GM20431 (cell line): ENCODE data around the gene FIBP.

ENCODE experiments used
- in situ Hi-C: fragments of 300-500 bp; cut with MseI, MboI; formaldehyde crosslinking; loops from one replicate; pipeline ENCODE4 v1.15.0; 2020; ENCODE audit warnings: low sequenced_read_pairs; ENCODE audit not compliant: unreplicated experiment

The FIBP gene

DNA sequence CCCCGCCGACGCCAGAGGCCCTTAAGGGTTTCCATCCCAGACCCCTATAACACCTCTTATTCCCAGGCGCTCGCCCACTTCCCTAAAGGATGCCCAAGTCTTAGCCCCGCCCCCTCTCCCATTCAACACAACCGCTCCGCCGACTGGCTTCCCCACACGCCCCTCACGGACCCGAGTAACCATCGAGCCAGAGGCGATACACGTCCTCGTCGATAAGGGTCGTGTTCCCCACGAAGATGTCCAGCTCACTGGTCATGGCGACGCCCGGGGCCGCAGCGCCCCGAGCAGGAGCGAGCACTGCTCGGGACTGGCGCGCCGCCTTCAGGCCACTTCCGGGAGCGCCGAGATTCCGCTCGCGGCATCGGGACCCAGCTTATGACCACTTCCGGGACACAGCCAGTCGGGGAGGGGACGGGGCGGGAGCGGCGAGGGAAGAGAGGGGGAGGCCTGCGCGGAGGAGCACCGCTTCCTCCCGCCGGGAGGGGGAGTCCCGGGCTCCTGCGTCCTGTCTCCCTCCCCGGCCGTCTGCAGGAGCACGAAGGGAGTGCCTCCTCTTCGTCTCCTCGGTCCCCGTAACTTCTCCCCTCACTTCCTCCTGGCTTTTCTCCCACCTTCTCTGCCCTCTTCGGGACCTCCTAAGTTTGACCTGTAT lies at the start of gene FIBP:
FIBP (minus strand) TSS at position 309 of the 652 bp plus-strand sequence; CDS start at position 256, 53 bp downstream.
- in situ Hi-C loops: no loop called here

DNA sequence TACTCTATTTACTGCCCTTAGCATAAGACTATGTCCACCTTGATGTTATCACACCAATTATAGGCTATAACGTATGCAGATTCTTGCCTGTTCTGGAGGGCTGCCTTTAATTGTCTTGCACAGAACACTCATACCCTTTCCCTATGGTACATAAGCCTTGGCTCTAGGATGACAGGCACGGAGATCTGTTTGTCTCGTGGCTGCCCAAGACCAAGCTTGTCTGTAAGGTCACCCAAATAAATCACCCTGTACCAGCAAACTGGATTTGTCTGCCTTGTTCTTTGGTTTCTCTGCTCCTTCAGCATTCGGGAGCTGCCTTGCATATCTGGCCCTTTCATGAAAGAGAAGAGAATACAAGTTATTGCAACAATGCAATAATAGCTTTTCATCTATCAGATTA lies 49.5 kb upstream of the FIBP start:
- in situ Hi-C loops: no loop called here

GRCh38 chr11:65934014-65934413 lies 45.7 kb upstream of the FIBP start:
- in situ Hi-C loops: no loop called here

DNA sequence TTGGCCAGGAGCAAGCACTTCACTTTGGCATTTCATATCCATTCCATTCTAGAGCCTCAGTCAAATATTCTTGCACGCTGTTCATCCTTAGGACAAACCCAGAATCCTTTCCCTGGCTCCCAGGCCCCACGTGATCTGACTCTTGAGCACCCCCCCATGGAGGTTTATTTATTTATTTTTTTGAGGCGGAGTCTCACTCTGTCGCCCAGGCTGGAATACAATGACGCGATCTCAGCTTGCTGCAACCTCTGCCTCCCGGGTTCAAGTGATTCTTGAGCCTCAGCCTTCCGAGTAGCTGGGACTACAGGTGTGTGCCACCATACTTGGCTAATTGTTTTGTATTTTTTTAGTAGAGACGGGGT lies 44.3 kb upstream of the FIBP start:
- in situ Hi-C loops: no loop called here

GRCh38 chr11:65931773-65932557 lies 43.7 kb upstream of the FIBP start:
- in situ Hi-C loops: no loop called here

- in situ Hi-C loops: no loop called here
Observed at GRCh38 chr11:65928667-65929066, 40.4 kb upstream of the FIBP start.

- in situ Hi-C loops: no loop called here
Observed at GRCh38 chr11:65927904-65928397, 39.7 kb upstream of the FIBP start.

DNA sequence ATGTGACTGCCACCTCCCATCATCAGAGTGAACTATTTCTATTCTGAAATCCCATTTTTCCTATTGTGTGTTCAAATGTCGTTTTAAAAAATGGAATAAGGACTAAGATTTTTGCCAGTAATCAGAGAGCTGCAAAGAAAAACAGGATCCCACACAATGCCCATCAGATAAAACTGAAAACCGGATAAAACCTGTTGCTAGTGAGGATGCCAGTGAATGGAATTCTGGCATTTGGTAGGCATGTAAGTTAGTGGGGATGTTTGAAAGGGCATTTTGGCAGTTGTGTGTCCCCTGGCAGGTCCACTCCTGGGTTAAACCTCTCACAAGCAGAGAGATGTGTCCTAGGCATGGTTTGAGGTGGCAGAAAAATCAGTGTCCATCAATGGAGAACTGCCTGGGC lies 37.1 kb upstream of the FIBP start:
- in situ Hi-C loops: no loop called here

DNA sequence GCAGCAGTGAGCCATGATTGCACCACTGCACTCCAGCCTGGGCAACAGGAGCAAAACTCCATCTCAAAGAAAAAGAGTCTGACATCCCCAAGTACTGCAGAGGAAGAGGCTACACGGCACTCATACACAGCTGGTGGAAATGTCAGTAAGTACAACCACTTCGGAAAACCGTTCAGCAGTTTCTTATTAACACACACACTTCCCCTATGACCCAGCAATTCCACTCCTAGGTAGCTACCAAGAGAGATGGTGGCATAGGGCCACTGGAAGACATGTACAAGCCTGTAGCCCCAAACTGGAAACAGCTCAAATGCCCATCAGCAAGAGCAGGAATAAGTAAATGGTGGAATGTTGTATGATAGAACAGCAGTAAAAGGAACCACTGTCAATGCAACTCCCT lies 34.3 kb upstream of the FIBP start:
- in situ Hi-C loops: no loop called here

DNA sequence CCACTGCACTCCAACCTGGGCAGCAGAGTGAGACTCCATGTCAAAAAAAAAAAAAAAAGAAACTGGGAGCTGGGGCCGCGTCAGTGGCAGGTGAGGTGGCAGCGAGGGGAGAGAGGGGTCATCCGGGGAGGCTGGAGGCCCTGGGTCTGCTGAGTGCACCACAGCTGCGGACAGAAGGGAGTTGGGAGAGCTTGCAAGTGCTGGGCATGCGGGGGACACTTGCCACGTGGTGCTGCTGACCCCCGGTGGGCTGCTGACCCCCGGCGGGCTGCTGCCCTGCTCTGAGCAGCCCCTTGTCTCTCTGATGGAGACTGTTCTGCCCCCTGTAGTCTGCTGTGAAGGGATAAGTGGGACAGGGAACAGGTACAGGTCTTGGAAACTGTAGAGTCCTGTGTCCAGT lies 33.6 kb upstream of the FIBP start:
- in situ Hi-C loops: no loop called here

DNA sequence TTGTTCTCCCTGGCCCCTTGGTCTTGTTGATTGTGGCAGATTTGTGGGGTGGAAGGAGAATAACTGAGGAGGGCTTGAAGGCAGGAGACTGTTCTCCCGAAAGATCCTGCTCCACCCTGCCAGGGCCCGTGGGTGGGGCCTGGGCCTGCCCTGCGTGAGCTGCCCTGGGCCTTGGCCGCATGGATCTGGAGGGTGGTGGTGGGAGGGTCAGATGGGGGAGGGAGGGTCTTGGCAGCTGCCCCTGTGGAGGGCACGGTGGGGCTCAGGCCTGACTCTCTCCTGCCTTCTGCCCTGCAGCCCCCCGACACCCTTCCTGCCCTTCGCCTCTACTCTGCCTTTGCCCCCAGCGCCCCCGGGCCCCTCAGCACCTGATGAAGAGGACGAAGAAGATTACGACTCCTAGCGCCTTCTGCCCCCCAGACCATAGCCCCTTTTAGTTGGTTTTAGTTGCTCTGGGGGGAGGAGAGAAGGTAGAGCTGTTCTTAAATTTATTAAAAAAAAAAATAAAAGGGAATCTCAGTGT lies 32.8 kb upstream of the FIBP start:
- in situ Hi-C loops: no loop called here

DNA sequence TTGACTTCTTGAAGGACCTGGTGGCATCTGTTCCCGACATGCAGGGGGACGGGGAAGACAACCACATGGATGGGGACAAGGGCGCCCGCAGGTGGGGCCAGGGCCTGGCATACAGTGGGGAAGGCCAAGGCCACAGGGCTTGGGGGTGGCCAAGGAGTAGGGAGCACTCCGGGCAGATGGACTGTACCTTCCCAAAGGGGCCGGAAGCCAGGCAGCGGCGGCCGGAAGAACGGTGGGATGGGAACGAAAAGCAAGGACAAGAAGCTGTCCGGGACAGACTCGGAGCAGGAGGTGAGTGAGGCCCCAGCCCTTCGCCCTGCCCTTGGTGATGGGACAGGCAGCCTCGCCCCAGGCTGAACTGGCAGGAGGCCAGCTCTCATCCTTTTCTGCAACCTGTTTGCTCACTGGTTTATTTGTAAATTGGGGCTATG lies 32.1 kb upstream of the FIBP start:
- in situ Hi-C loops: no loop called here

DNA sequence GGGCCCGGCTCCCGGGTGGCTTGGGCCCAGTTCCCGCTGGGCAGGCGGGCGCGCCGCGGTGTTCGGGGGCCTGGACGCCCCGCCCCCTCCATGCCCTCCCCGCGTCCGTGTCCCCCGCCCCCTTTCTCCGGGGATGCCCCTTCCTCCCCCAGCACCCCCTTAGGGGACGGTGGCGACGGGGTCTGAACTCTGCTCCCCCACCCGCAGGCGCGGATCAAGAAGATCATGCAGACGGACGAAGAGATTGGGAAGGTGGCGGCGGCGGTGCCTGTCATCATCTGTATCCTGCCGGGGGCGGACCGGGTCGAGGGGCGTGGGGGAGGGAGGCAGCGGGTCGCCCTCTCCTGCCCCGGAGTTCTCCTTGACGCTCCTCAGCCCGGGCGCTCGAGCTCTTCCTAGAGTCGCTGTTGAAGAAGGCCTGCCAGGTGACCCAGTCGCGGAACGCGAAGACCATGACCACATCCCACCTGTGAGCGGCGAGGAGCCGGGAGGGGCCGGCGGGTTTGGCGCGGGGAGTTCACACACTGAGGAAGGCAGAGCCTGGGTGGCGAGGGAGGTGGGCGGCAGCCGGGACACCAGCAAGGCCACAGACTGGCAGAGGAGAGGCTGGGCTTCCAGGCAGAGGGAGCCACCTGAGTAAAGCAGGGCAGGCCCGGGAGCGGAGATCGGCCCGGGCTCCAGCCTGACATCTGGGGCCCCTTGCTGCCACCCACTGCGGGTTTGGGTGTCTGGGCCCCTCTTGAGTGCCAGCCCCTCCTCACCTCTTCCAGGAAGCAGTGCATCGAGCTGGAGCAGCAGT lies 31.5 kb upstream of the FIBP start:
- in situ Hi-C loops: no loop called here

- in situ Hi-C loops: no loop called here
Observed at GRCh38 chr11:65919141-65919572, 30.9 kb upstream of the FIBP start, which contains the start of gene DRAP1. Gene DRAP1, plus strand, starts transcription at chr11:65919426. Its CDS starts 76 bp downstream, at chr11:65919502.

DNA sequence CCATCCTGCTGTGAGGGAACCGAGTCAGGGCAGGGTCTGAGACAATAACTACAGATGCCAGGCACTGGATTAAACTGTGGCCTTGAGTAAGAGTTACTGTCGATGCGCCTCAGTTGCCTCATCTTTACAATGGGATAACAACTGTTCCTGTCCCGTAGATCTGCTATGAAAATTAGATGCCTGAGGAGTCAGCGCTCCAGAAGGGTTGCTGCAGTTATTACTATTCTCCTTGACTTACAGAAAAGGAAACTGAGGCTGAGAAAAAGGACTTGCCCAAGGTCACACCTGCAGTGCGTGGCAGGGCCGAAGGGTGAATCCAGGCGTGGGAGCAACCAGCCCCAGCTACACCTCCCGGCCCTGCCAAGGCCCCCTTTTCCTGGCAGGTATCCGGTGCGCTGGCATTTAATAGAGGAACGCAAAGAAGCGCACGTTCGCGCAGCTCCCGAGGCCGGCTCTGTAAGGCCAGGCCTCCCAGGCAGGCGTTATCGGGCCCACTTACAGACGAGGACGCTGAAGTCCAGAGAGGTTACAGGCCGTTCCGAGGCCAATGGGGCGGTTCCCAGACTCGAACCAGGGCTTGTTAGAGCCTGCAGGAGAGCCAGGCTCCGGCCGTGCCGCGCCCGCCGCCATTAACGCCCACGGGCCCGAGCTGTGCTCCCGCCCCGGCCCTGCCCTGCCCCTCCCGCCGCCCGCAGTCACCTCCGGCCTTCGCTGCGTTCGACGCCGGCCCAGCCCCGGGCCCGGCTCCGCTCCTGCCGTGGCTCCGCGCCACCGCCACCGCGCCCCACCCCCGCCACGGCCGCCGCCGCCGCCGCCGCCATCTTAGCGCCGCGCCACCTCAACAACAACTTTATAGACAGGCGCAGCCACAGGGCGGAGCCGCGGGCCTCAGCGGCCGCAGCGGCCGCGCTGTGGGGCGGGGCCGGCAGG lies 30.2 kb upstream of the FIBP start, which contains the start of gene C11orf68:
C11orf68 (minus strand) TSS at position 852 of the 930 bp plus-strand sequence; CDS start at position 821, 31 bp downstream.
- in situ Hi-C loops: no loop called here

DNA sequence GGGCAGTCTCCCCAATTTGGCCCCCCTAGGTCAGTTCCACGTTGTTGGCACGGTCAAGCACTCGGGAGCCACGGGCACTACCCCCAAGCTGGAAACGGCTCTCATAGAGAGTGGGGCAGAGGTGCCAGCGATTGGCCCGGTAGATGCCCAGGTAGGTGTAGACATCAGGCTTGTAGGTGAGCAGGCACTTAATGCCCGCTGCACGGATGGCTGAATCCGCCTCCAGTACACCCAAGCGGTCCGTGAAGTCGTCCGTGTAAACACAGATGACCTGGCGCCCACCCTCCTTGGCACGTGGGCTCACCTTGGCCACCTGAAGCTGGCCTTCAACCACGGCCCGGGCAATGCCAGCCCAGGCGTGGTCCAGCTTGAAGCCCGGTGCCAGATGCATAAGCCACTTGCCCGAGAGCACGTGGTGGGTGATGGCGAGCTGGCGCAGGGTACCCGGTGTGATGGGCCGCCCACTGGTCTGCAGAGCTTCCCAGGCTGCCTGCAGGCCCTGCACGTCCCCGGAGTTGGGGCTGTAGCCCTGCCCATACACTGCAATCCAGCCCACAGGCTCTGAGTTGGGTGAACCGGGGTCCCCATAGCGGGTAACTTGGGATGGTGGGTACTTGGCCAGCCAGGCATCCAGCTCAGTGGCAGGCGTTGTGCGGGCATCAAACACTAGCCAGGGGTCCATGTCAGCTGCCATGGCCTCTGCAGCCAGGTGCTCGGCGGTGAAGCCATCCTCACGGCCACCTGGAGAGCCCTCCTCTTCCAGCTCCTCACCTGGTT lies 29.4 kb upstream of the FIBP start:
- in situ Hi-C loops: no loop called here

DNA sequence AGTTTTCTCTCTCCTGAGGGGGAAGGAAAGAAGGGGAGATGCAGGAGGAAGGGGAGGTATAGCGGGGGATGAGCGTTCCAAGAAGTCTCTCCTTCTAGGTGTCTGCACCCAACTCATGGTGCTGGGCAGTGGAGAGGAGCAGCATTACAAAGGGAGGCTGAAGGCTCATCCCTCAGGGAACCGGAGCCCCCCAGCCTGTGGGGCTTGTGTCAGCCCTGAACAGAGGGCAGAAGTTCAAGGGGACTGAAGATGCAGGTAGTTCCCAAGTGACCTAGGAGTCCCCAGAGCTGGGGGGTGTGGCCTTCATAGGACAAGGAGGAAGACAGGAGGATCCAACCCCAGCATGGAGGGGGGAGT lies 28.8 kb upstream of the FIBP start:
- in situ Hi-C loops: no loop called here

GRCh38 chr11:65916391-65916790 lies 28.1 kb upstream of the FIBP start:
- in situ Hi-C loops: no loop called here
